ENCODE results near the gene CBR1. TPM values are rescaled to one million over a fixed set of nuclear protein-coding genes. Genes with fewer than 3 reads are reported as not detected.

CBR1 gene
- total and polyA plus RNA-seq, 2 of the 8 experiments (the other 6 are each of a cell fraction or from before 2014, with no cell fraction given) = 1.8 to 207 TPM

- TF ChIP-seq KDM1A (IDR thresholded peaks at IDR 0.05; ENCODE audit: borderline replicate concordance, low read length) (no peak), CEBPB (IDR thresholded peaks at IDR 0.05; ENCODE audit: low read depth, low read length) (no peak), YY1 (IDR thresholded peaks at IDR 0.05; ENCODE audit: low read depth, low read length) (no peak), CBX8 (IDR thresholded peaks at IDR 0.05; ENCODE audit: borderline replicate concordance, low read depth, low read length) (no peak), SP2 (IDR thresholded peaks at IDR 0.05; ENCODE audit: low read length) (no peak), NANOG (IDR thresholded peaks at IDR 0.05; ENCODE audit: insufficient read depth, low read depth, low read length, poor library complexity, severe bottlenecking) (no peak), SIX5 (IDR thresholded peaks at IDR 0.05; ENCODE audit: low read depth, low read length) (no peak), SIRT6 (IDR thresholded peaks at IDR 0.05; ENCODE audit: low read length) (no peak)
These were observed 12.4 kb downstream of the CBR1 start (continued) for GRCh38 chr21:36082237-36082664.

Measured in H1 (cell line).